IMR-90 (cell line): ENCODE results near the gene TRPM3.

Experiments
- BHLHE40 ChIP-seq: fragments of 150-350 bp; IDR thresholded peaks from 2 replicates; pipeline ENCODE4 v1.6.1; 2016; ENCODE audit warnings: mild to moderate bottlenecking, low read depth, low read length
- CEBPB ChIP-seq: IDR thresholded peaks from 2 replicates; pipeline ENCODE4 v1.6.1; 2012; ENCODE audit warnings: low read depth, low read length, improper control_type of control experiment
- CTCF ChIP-seq: conservative IDR thresholded peaks from 2 replicates; pipeline ENCODE4 v1.5.1; 2012; ENCODE audit warnings: mild to moderate bottlenecking, low read depth, low read length, improper control_type of control experiment
- ELK1 ChIP-seq: fragments of 150-350 bp; IDR thresholded peaks from 2 replicates; pipeline ENCODE4 v1.6.1; 2016; ENCODE audit warnings: low read depth, mild to moderate bottlenecking, low read length, moderate library complexity, borderline replicate concordance
- FOS ChIP-seq: fragments of 150-350 bp; IDR thresholded peaks from 2 replicates; pipeline ENCODE4 v1.6.1; 2016; ENCODE audit warnings: low read depth, low read length
- MAFK ChIP-seq: IDR thresholded peaks from 2 replicates; pipeline ENCODE4 v1.6.1; 2012; ENCODE audit warnings: low read depth, low read length, improper control_type of control experiment
- MAZ ChIP-seq: IDR thresholded peaks from 2 replicates; pipeline ENCODE4 v1.6.1; 2012; ENCODE audit warnings: low read depth, mild to moderate bottlenecking, low read length, improper control_type of control experiment, moderate library complexity, borderline replicate concordance
- MXI1 ChIP-seq: IDR thresholded peaks from 2 replicates; pipeline ENCODE4 v1.6.1; 2012; ENCODE audit warnings: low read depth, mild to moderate bottlenecking, low read length, moderate library complexity, borderline replicate concordance
- POLR2A ChIP-seq: IDR thresholded peaks from 2 replicates; pipeline ENCODE4 v1.6.1; 2012; ENCODE audit warnings: mild to moderate bottlenecking, low read depth, low read length
- RAD21 ChIP-seq: IDR thresholded peaks from 2 replicates; pipeline ENCODE4 v1.6.1; 2012; ENCODE audit warnings: low read length, improper control_type of control experiment
- RFX5 ChIP-seq: IDR thresholded peaks from 2 replicates; pipeline ENCODE4 v1.8.0; 2012; ENCODE audit warnings: low read depth, mild to moderate bottlenecking, low read length, moderate library complexity
- SMC3 ChIP-seq: fragments of 150-350 bp; IDR thresholded peaks from 2 replicates; pipeline ENCODE4 v1.6.1; 2016; ENCODE audit warnings: low read depth, mild to moderate bottlenecking, antibody characterized with exemption, low read length, moderate library complexity
- USF2 ChIP-seq: fragments of 150-350 bp; IDR thresholded peaks from 2 replicates; pipeline ENCODE4 v1.6.1; 2017; ENCODE audit warnings: mild to moderate bottlenecking, antibody characterized with exemption, low read length, low read depth

- TF ChIP-seq CTCF: no peak
- TF ChIP-seq RAD21: no peak
- no peak for TF ChIP-seq MAZ
- TF ChIP-seq FOS: no peak
- TF ChIP-seq POLR2A: no peak
- TF ChIP-seq SMC3: no peak
- no peak for TF ChIP-seq USF2
- no peak for TF ChIP-seq RFX5
- TF ChIP-seq BHLHE40: no peak
- no peak for TF ChIP-seq ELK1
- TF ChIP-seq MXI1: no peak
- no peak for TF ChIP-seq CEBPB
- TF ChIP-seq MAFK: no peak
These were observed 233.6 kb downstream of the TRPM3 start for GRCh38 chr9:70887826-70888225.
